Lung (tissue), 12 donors: Measurements from ENCODE around the gene MIPOL1. TPM values are rescaled to one million over a fixed set of nuclear protein-coding genes. Genes with fewer than 3 reads are reported as not detected.

Experiments used
- ATAC-seq: fragments of 200-7000 bp; cut with Tn5 transposase; one replicate; pipeline ENCODE4 v1.9.1; 2020; ENCODE audit warnings: moderate number of reproducible peaks; ENCODE audit not compliant: insufficient read depth, low FRiP score
- DNase-seq, 3 donors: peaks; one replicate each; pipeline ENCODE4 v3.0.0-alpha.2; 2013 to 2017
- H3K27ac ChIP-seq, 2 donors: one replicate each; pipeline ENCODE4 v1.5.1; 2013; ENCODE audit warnings: mild to moderate bottlenecking in 2 of 2, moderate library complexity in 2 of 2, control low read depth in 1 of 2, inconsistent platforms in 1 of 2, low read depth in 1 of 2, low read length in 1 of 2
- H3K27me3 ChIP-seq, 3 donors: one replicate each; pipeline ENCODE4 v1.5.1; 2013; ENCODE audit warnings: low read length in 2 of 3; ENCODE audit not compliant: control insufficient read depth in 3 of 3, insufficient read depth in 3 of 3
- H3K36me3 ChIP-seq, 4 donors: one replicate each; pipeline ENCODE4 v1.5.1; 2013; ENCODE audit warnings: low read length in 4 of 4, mild to moderate bottlenecking in 1 of 4, moderate library complexity in 1 of 4; ENCODE audit not compliant: control insufficient read depth in 4 of 4, insufficient read depth in 4 of 4
- H3K4me1 ChIP-seq, 5 donors: one replicate each; pipeline ENCODE4 v1.5.1; 2013; ENCODE audit warnings: low read length in 5 of 5, mild to moderate bottlenecking in 2 of 5, moderate library complexity in 1 of 5; ENCODE audit not compliant: control insufficient read depth in 5 of 5, insufficient read depth in 5 of 5
- H3K4me3 ChIP-seq: one replicate; pipeline ENCODE4 v1.5.1; 2013; ENCODE audit warnings: mild to moderate bottlenecking, control low read depth, moderate library complexity
- H3K9ac ChIP-seq, 2 donors: one replicate each; pipeline ENCODE4 v1.5.1; 2013; ENCODE audit warnings: low read length in 2 of 2, control low read depth in 1 of 2; ENCODE audit not compliant: insufficient read depth in 1 of 2
- H3K9me3 ChIP-seq, 4 donors: one replicate each; pipeline ENCODE4 v1.5.1; 2013; ENCODE audit warnings: low read length in 3 of 4, mild to moderate bottlenecking in 1 of 4, moderate library complexity in 1 of 4; ENCODE audit not compliant: control insufficient read depth in 4 of 4, insufficient read depth in 3 of 4
- WGBS, 2 donors: extraction: QIAGEN DNeasy Blood & Tissue Kit; methylation state at CpG; one replicate each; pipeline ENCODE4 v1.1.7; 2013; 5-methylcytosine and 5-hydroxymethylcytosine counted together
- polyA plus RNA-seq, 2 donors: library from polyadenylated mRNA; stranded (reverse); fragments of 200-250 nt; gene quantifications; one replicate each; pipeline ENCODE4 v1.2.1, GENCODE V29; 2013
- total RNA-seq, 2 donors: library from RNA; depleted of rRNA in 1 of 2; stranded (reverse); fragments of >200 nt in 1 of 2; gene quantifications; one replicate each; pipeline ENCODE4 v1.2.1, GENCODE V29; 2014 to 2021
- TF ChIP-seq, protein P1 (sequence below): IDR thresholded peaks from 2 replicates; pipeline ENCODE4 v1.5.1; 2012; ENCODE audit warnings: mild to moderate bottlenecking; ENCODE audit errors: control extremely low read depth, extremely low read depth
- donor health status: control.
- donor health status: control.
- donor health status: Bipolar disorder and iron deficiency.
- donor health status: healthy.
- donor health status: DM: yes; HTN: yes; CAD: no.

The MIPOL1 gene
- total and polyA plus RNA-seq, 4 donors: 2.3 to 49.9 (median 7.0) TPM

DNA sequence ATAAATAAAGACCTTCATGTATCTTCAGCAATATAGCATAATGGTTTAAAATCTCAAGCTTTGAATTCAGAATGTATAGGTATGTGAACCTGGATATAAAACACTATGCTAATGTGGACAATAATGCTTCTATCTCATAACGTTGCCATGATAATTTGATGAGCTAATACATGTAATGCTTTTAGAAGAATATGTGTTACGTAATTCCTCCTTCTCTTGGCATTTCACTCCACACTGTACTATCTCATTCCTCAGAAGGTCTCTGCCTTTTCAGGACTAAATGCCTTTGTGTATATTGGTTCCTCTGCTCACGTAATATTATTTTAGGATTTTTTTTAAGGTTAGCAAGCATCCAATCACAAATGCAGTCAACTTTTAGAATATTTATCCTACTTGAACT lies 310.8 kb downstream of the MIPOL1 start:
- no peaks in the 10 kb centered on the region for H3K27me3 ChIP-seq
- no peak overlapping the region for H3K4me3 ChIP-seq
- TF ChIP-seq, protein P1, sequence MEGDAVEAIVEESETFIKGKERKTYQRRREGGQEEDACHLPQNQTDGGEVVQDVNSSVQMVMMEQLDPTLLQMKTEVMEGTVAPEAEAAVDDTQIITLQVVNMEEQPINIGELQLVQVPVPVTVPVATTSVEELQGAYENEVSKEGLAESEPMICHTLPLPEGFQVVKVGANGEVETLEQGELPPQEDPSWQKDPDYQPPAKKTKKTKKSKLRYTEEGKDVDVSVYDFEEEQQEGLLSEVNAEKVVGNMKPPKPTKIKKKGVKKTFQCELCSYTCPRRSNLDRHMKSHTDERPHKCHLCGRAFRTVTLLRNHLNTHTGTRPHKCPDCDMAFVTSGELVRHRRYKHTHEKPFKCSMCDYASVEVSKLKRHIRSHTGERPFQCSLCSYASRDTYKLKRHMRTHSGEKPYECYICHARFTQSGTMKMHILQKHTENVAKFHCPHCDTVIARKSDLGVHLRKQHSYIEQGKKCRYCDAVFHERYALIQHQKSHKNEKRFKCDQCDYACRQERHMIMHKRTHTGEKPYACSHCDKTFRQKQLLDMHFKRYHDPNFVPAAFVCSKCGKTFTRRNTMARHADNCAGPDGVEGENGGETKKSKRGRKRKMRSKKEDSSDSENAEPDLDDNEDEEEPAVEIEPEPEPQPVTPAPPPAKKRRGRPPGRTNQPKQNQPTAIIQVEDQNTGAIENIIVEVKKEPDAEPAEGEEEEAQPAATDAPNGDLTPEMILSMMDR: no peak
- 84 to 90% methylated on average over 3 of the region's 3 CpGs for WGBS, 2 donors
- H3K36me3 ChIP-seq: no peaks in the 10 kb centered on the region
- peaks cover 0 to 3% (median 0%) of the 10 kb centered on the region in 5 donors for H3K4me1 ChIP-seq
- no peak overlapping the region for H3K27ac ChIP-seq
- H3K9ac ChIP-seq: no peak overlapping the region
- DNase-seq (peak in 1 of 3 donors; percentile 6), ATAC-seq (no peak)
- no peaks in the 10 kb centered on the region for H3K9me3 ChIP-seq

DNA sequence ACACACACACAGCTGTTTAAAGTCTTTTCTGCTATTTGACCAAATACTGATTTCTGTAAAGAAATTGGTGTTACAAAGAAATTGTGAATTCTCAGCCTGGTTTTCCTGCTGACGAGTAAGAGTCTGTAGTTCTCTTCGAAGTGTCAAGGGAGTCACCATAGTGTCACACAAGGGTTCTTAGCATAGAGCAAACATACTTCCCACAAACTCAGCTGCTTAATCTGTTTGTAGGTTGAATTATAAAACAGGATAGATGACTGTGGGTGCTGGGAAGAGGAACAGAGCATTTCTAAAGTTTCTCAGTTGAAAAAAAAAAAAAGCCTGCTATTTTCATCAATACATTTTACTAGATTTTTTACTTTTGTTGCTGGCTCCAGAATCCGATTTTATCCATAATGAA lies 314.4 kb downstream of the MIPOL1 start:
- TF ChIP-seq, protein P1: no peak
- DNase-seq: no peak
- Histone ChIP-seq H3K27me3 (no peaks in the 10 kb centered on the region), H3K9me3 (no peaks in the 10 kb centered on the region), H3K9ac (no peak overlapping the region), H3K36me3 (no peaks in the 10 kb centered on the region), H3K4me1 (peaks cover 0 to 3% (median 0%) of the 10 kb centered on the region in 5 donors), H3K4me3 (no peak overlapping the region), H3K27ac (no peak overlapping the region)
- 71 to 77% methylated on average over 3 of the region's 3 CpGs for WGBS, 2 donors
- ATAC-seq: no peak

DNA sequence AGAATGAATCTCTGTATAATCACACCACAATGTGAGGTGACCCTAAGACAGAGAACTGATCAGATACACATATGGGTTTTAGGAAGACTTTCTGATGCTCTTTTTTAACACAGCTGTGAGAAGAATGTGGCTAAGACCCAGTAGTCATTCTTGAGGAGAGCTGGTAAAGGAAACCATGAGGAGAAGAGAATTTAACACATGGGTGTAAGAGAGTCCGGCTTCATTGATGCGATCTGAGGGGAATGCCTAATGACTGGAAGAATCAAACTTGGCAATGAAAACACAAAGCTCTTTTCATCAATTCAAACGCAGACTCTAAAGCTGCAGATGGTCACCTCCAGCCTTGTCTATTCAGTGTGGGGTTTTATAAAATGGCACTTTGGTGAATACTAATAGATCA lies 318.0 kb downstream of the MIPOL1 start:
- DNase-seq (no peak), ATAC-seq (no peak)
- Histone ChIP-seq H3K4me1 (peaks cover 0 to 3% (median 0%) of the 10 kb centered on the region in 5 donors), H3K4me3 (no peak overlapping the region), H3K27ac (no peak overlapping the region), H3K9ac (no peak overlapping the region), H3K36me3 (no peaks in the 10 kb centered on the region), H3K27me3 (no peaks in the 10 kb centered on the region), H3K9me3 (no peaks in the 10 kb centered on the region)
- 87 to 91% methylated on average over 3 of the region's 3 CpGs for WGBS, 2 donors
- TF ChIP-seq, protein P1: no peak

DNA sequence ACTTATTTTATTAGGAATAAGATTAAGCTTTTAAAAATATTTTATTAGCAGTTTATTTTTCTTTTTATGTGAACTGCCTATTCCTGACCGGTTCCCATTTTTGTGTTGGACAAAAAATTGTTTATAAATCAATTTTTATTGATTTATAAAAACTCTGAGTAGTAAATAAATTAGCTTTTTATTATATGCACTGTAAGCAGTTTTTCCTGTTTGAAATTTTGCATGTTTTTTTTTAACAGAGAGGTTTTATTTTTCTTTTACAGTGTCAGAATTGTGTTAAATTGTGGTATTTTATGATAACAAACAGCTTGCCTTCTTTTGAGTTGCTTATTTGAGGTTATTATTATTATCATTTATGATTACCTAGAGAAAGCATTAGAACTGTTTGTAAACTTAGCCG lies 329.3 kb downstream of the MIPOL1 start:
- 85 to 87% methylated on average over 2 of the region's 2 CpGs for WGBS, 2 donors
- TF ChIP-seq, protein P1: no peak
- Histone ChIP-seq H3K36me3 (no peaks in the 10 kb centered on the region), H3K4me1 (no peaks in the 10 kb centered on the region), H3K27ac (no peak overlapping the region), H3K9me3 (no peaks in the 10 kb centered on the region), H3K4me3 (no peak overlapping the region), H3K27me3 (no peaks in the 10 kb centered on the region), H3K9ac (no peak overlapping the region)
- no peak for DNase-seq
- no peak for ATAC-seq
